GM21360 (cell line): Measurements from ENCODE around the gene CHST3.
"Not testable (repeated sequence)": the region's sequence is repeated elsewhere in the genome, so short reads cannot be mapped to it uniquely, and the experiment has no call there.

Experiments
- ATAC-seq: cut with Tn5 transposase; IDR thresholded peaks from one replicate; pipeline ENCODE4 v1.9.1; 2021; ENCODE audit warnings: mild to moderate bottlenecking, moderate library complexity; ENCODE audit not compliant: unreplicated experiment

The CHST3 gene

GRCh38 chr10:71972746-71973695, 8.8 kb downstream of the CHST3 start:
- ATAC-seq: no peak

- ATAC-seq: peak; percentile 12
Measured at GRCh38 chr10:71973777-71974488, 9.7 kb downstream of the CHST3 start.

GRCh38 chr10:71974489-71975021, 10.4 kb downstream of the CHST3 start:
- peak; percentile 70 for ATAC-seq

- ATAC-seq: no peak
Measured at GRCh38 chr10:71975087-71975870, 11.1 kb downstream of the CHST3 start.

GRCh38 chr10:71975871-71976725, 11.9 kb downstream of the CHST3 start:
- no peak for ATAC-seq

- not testable (repeated sequence) for ATAC-seq
Measured at GRCh38 chr10:71977614-71977903, 13.4 kb downstream of the CHST3 start.

GRCh38 chr10:71978476-71978875, 14.3 kb downstream of the CHST3 start:
- no peak for ATAC-seq

GRCh38 chr10:71978988-71979691, 14.9 kb downstream of the CHST3 start:
- ATAC-seq: no peak

- no peak for ATAC-seq
Measured at GRCh38 chr10:71979692-71980062, 15.5 kb downstream of the CHST3 start.

GRCh38 chr10:71980181-71981014, 16.2 kb downstream of the CHST3 start:
- ATAC-seq: no peak

GRCh38 chr10:71981015-71981875, 17.1 kb downstream of the CHST3 start:
- no peak for ATAC-seq

GRCh38 chr10:71981876-71982230, 17.7 kb downstream of the CHST3 start:
- no peak for ATAC-seq

- ATAC-seq: no peak
Measured at GRCh38 chr10:71982269-71983178, 18.3 kb downstream of the CHST3 start.

- no peak for ATAC-seq
Measured at GRCh38 chr10:71984126-71984808, 20.1 kb downstream of the CHST3 start.

- ATAC-seq: no peak
Measured at GRCh38 chr10:71984809-71985388, 20.7 kb downstream of the CHST3 start.
